Retina (tissue), 1 donor: Measurements from ENCODE around the gene TAS1R3.
"Not testable (repeated sequence)": the region's sequence is repeated elsewhere in the genome, so short reads cannot be mapped to it uniquely, and the experiment has no call there.

Experiments
- DNase-seq: peaks from one replicate; pipeline ENCODE4 v3.0.0-alpha.2; 2016

The TAS1R3 gene

DNA sequence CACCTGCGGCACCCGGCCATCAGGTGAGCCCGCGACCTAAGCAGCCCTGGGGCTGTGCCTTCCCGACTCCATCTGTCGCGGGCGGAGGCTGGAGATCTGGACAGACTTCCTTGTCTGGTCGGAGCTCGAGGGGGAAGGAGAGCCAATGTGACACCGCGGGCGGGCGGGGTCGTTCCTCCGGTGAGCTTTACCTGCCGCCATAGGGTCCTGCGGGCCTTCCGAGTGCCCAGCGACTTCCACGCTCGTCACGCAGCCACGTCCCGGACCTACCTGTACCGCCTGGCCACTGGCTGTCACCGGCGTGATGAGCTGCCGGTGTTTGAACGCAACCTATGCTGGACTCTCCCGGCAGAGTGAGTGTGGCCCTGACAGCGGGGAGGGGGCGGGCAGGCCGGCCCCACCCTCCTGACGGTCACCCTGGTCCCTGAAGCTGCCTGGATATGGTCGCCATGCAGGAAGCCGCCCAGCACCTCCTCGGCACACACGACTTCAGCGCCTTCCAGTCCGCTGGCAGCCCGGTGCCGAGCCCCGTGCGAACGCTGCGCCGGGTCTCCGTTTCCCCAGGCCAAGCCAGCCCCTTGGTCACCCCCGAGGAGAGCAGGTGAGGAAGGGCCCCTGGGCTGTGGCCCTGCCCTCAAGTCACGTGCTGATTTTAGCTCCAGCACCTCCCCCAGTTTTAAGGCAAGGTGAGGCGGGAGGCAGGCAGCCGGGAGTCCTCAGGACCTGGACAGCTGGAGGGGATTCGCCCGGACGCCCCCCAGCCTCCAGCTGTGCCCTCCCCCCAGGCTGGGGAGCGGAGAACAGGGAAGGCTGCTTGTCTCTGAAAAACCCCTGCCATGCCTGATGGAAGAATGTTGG, 21.6 kb upstream of the TAS1R3 start:
- DNase-seq = no peak

DNA sequence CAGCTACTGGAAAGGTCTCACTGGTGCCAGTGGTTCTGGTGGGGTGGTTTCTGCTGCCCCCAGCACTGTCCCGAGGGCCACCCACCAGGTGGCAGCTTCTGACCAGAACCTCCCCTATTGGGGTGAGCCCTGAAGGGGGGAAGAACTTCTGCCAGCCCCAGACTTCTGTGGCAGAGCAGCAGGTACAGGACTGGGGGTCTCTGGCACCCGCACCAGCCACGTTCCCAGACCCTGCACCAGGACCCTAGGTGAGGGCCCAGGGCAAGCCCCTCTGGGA, 21.0 kb upstream of the TAS1R3 start:
- DNase-seq = no peak

GRCh38 chr1:1310476-1311053, 20.5 kb upstream of the TAS1R3 start:
- no peak for DNase-seq

DNA sequence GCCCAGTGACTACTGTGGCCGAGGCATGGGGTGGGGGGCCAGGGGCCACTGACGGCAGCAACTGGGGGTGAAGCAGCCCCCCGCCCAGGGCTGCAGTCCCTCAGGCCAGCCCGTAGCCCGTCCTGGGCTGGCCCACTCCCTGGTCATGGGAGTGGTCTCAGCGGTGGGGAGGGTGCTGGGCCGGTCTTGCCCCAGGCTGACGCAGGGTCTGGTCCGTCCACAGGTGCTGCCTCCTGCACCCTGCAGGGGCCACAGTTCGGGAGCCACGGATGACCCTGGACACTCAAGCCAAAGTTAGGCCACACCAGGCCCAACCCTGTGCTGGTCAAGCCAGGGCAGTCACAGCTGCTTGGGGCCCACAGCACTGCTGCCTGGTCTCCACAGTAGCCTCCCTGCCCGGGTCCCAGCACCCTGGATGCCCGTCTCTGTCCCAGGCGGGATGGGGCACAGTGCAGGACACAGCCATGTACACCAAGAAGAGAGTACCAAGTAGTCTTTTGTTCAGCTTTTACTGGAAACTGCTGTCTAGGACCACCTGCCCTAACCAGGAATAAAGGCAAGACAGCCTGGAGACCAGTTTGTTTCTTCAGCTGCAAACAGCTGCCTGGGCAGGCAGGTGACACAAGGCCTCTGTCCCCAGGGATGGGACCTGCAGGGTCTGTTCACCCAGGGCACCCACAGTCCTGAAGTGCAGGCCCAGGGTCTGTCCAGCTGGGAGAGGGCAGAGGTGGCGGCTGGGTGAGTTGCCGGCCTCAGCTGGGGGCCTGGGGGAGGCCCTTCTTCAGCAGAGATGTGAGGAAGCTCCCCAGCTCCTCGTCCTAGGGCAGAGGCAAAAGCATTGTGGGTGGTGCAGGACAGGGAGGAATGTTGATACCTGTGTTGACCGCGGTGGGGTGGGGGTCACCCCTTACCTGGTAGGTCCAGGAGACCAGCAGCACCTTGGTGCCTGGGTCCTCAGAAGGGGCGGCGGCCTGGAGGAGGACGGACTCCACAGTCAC, 19.7 kb upstream of the TAS1R3 start:
- no peak for DNase-seq

DNA sequence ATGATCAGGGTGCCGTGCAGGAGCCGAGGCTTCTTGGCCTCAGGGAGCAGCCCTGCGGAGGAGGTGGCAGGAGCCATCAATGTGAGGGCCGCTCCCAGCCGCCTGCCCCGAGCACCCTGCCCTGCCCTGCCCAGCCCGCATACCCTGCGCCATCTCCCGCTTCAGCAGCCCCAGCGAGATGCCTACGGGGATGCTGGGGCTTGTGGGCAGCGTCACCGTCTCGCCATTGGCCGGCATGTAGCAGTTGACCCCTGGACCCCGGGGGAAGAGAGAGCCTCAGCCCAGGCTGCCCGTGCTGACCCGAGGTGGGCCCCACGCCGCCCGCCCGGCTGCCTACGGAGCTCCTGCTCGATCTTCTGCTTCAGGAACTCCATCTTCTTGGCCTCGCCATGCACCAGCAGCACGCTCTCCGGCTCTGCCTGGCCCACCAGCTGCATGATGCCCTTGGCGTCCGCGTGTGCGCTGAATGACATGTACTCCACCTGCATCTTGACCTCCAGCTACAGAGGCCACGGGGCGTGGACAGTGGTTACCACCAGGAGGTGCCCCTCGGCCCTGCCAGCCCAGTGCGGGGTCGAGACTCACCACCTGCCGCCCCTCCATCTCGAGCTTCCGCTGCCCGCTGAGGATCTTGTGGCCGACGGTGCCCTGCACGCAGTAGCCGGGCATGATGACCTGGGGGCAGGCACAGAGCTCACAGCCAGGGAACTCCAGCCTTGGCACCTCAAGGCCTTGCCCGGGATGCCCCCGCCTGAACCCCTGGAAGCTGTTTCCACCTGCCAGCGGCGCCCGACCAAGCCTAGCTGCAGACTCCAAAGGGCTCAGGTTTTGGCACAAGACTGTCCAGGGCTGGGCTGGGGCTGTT, 18.4 kb upstream of the TAS1R3 start:
- DNase-seq = no peak

DNA sequence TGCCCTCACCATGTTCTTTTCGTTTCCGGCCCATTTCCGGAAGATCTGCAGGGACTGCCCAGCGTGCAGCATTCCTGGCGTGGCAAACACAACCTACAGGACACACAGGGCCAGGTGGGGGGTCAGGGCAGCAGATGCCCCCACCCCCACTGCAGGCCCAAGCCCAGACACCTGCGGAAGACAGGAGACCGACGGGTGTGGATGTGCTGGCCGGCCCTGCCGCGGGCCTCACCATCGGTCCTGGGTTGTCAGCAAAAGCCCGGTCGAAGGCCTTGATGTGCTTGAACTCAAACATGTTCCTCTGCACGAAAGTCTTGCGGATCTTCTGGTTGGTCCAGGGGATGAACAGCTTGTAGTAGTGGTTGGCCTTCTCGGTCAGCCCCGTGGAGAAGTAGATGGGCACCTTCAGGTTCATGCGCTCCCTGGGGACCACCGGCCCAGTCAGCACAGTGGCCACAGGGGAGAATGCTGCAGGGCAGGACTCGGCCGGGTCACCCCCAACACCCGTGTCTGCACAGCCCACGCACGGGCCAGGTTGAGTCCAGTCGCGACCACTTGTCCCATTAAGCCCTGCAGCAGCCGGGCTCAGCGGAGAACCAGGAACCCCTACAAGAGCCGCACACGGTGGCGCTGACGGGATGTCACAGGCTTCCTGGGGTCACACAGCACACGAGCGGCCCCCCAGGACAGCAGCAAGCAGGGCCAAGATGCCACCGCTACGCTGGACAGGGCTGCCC, 17.4 kb upstream of the TAS1R3 start:
- no peak for DNase-seq

- no peak for DNase-seq
These were observed 16.9 kb upstream of the TAS1R3 start for GRCh38 chr1:1314237-1314586.

GRCh38 chr1:1314678-1315335, 16.3 kb upstream of the TAS1R3 start:
- no peak for DNase-seq

- DNase-seq = no peak
These were observed 15.6 kb upstream of the TAS1R3 start for GRCh38 chr1:1315435-1315954.

DNA sequence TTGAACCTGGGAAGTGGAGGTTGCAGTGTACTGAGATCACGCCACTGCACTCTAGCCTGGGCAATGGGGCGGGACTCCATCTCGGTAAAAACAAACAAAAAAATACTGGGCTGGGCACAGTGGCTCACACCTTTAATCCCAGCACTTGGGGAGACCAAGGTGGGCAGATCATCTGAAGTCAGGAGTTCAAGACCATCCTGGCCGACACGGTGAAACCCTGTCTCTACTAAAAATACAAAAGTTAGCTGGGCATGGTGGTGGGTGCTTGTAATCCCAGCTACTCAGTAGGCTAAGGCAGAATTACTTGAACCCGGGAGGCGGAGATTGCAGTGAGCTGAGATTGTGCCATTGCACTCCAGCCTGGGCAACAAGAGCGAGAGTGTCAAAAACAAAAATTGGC, 14.9 kb upstream of the TAS1R3 start:
- not testable (repeated sequence) for DNase-seq

- no peak for DNase-seq
These were observed 13.7 kb upstream of the TAS1R3 start for GRCh38 chr1:1317420-1317819.

- DNase-seq = no peak
These were observed 12.9 kb upstream of the TAS1R3 start for GRCh38 chr1:1318131-1318652.

DNA sequence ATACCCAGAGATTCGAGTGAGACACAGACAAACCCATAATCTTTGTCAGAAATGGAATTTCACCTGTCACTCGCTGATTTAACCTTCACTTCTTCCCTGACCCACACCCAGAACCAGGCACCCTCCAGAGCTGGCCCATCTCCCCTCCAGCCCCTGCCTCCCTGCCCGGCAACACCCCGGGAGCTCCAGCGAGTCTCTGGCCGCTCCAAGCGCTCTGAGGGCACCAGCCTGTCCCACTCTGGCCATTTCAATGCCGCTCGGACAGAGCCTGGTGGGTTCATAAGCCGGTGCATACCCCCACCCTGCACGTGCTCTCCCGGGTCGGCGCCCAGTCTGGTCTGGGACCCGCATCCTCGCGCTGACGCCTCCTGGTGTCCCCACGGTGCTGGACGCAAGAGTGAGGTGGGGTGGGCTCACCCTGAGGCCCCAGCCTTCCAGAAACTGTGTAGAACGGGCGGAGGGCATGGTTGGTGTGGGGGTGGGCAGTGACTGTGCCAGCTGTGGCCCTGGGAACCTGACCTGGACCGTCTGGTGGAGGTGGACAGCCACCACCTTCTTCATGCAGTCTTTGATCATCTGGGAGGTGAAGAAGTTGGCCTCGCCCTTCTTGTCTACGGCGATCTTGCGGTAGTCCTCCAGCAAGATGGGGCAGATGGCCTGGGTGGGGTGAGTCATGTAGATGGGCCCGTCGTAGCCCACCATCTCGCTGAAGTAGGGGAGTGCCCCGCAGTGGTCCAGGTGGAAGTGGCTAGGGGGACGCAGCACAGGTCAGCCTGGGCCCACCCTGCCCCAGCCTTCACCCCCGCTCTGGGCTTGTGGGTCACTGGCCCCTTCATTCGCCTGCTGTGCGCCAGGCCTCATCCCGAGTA, 12.1 kb upstream of the TAS1R3 start:
- no peak for DNase-seq

DNA sequence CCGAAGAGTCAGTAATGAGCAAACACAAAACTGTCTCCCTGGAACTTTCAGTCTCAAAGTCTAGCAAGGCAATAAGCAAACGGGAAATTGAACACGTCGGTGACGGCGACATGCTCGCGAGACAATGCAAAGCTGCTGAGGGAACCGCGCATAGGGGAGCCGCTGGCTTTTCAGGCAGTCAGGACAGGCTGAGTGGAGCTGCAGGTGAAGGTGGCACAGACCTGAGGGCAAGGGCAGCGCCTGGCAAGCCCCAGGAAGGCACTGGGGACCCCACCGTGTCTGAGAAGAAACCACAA, 11.5 kb upstream of the TAS1R3 start:
- DNase-seq = no peak

DNA sequence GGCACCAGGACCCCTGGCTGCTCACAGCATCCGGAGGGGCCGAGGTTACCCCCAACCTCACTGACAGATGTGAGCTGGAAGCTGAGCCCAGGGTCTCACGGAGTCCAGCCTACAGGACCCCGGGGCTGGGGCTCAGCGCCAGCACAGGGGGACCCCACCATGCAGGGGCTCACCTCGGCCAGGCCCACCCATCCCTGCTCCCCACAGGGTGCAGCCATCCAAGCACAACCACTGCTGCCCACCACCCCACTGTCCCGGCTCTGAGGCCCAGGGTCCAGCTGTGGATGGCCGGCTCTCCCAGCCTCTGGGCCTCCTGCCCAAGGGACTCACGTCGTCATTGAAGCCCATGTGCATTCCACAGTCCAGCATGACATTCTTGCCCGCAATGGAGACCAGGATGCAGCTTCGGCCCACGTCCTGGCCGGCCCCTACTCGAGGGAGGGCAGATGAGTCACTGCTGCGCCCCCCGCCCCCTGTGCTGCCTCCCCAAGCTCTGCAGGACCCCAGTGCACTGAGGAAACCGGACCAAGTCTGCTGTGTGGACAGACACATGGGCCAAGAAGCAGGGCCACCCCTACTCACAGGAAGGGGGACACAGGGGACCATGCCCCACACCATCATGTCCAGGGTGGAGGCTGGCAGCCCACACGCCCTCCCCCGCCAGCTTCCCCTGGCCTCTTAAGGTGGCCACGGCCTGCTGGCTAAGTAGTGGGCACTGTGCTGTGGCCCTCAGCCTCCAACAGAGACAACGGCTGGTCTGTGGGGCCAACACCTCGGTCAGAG, 10.2 kb upstream of the TAS1R3 start:
- DNase-seq = no peak

DNA sequence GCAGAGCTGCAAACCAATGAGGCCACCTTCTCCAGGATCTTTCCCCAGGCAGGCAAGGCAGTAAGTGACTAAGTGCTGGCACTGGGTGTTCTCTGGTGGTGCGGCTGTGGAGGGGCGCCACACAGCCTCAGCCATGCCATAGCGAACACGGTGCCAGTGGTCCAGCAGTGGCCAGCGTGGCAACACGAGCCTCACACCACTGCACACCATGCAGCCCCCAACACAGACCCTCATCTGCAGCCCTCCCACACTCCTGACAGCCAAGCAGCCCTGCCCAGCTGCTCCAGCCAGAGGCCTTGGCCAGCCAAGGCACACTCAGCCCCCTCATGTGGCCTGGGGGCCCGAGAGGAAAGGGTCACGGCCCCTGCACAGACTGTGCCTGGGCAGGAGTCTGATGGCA, 9.6 kb upstream of the TAS1R3 start:
- DNase-seq = no peak

- no peak for DNase-seq
These were observed 8.7 kb upstream of the TAS1R3 start for GRCh38 chr1:1322418-1322817.

DNA sequence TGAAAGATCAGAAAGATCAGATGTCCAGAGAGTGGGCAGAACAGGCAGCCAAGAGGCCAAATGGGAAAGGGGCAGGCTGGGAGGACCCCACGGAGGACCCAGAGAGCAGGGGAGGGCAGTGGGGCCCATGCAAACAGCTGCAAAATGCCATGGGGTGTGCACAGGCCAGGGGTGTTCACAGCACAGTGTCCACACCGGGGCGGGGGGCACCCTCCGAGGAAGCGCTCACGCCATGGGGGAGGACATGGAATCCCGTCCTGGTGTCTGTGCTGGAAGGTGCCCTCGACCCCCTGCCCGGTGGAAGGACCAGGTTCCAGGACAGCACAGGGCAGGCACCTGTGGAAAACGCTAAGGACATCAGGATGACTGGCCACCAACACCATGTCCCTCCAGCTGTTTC, 8.1 kb upstream of the TAS1R3 start:
- no peak for DNase-seq

DNA sequence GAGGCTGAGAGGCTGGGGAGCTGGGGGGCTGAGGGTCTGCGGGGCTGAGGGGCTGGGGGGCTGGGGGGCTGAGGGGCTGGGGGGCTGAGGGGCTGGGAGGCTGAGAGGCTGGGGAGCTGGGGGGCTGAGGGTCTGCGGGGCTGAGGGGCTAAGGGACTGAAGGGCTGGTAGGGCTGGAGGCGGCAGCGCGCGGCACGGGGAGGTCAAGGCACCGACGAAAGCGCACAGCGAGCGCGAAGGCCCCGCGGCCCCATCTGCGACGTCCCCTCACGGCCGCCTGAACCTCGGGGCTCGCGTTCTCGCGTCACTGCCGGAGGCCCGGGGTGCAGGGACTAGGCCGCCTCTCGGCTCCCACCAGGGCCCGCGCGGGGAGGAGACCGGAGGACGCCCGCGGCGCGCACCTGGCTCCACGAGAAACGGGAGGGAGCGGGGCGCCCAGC, 7.0 kb upstream of the TAS1R3 start:
- no peak for DNase-seq
